ENCODE data around the gene TRIP6.
A peak's percentile ranks its signal among the peaks of the same experiment; 100 is the strongest.

Gene TRIP6

DNA sequence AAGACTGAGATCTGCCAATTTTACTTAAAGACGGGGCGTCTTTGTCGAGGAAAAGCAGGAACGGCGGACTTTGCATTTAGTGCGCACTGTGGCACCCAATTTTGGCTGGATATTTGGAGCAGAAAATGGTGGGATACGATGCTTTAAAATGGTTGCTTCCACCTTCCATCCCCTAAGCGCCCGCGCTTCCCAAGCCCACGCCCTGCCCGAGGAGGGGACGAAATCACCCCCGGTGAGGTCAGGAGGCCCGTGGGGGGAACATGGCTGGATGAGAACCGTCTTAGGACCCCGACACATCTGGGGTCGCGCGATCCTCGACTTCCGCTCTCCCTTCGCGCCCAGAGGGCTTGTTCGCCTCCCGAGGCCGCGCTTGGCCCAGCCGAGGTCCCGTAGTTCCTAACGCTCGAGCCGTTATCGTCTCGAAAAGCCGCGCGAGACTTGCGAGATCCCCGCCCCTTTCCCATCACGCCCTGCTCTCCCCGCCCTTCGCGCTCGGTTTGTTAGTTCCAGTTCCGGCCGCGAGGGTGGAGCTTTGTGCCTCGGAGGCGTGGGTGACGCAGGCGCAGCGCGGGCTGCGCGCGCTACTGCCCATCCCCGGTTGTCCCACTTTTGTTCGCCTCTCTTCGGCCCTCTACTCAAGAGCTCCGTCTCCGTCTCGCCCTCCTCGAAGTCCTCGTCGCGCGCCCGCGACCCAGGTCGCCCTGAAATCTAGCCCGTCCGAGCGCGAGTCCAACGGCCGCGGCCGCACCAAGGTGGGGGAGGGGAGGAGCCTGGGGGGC lies 7.6 kb downstream of the TRIP6 start, which contains the start of gene SRRT (continued):
- TF ChIP-seq SCRT1 (tag by site-specific recombination; IDR thresholded peaks at IDR 0.05; ENCODE audit: borderline replicate concordance), result no peak
- TF ChIP-seq ZNF837 (tag by site-specific recombination; IDR thresholded peaks at IDR 0.05), result no peak
- no peak for TF ChIP-seq ZNF544 (tag by site-specific recombination; IDR thresholded peaks at IDR 0.05)
- TF ChIP-seq SALL2 (tag by site-specific recombination; IDR thresholded peaks at IDR 0.05; ENCODE audit: borderline replicate concordance), result no peak
- TF ChIP-seq GLI2 (tag by site-specific recombination; IDR thresholded peaks at IDR 0.05; ENCODE audit: borderline replicate concordance, low read depth), result no peak
- no peak for TF ChIP-seq TCF7L2 (IDR thresholded peaks at IDR 0.05; ENCODE audit: borderline replicate concordance, low read depth, low read length)
- no peak; the same call in 1 of the 2 replicates for TF ChIP-seq OSR2 (tag by site-specific recombination; IDR thresholded peaks at IDR 0.05)
- TF ChIP-seq ZSCAN23 (tag by site-specific recombination; IDR thresholded peaks at IDR 0.05), result no peak
- TF ChIP-seq, protein P1, sequence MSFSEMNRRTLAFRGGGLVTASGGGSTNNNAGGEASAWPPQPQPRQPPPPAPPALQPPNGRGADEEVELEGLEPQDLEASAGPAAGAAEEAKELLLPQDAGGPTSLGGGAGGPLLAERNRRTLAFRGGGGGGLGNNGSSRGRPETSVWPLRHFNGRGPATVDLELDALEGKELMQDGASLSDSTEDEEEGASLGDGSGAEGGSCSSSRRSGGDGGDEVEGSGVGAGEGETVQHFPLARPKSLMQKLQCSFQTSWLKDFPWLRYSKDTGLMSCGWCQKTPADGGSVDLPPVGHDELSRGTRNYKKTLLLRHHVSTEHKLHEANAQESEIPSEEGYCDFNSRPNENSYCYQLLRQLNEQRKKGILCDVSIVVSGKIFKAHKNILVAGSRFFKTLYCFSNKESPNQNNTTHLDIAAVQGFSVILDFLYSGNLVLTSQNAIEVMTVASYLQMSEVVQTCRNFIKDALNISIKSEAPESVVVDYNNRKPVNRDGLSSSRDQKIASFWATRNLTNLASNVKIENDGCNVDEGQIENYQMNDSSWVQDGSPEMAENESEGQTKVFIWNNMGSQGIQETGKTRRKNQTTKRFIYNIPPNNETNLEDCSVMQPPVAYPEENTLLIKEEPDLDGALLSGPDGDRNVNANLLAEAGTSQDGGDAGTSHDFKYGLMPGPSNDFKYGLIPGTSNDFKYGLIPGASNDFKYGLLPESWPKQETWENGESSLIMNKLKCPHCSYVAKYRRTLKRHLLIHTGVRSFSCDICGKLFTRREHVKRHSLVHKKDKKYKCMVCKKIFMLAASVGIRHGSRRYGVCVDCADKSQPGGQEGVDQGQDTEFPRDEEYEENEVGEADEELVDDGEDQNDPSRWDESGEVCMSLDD (tag by site-specific recombination; IDR thresholded peaks at IDR 0.05), result peak; percentile 88
- TF ChIP-seq, protein P2, sequence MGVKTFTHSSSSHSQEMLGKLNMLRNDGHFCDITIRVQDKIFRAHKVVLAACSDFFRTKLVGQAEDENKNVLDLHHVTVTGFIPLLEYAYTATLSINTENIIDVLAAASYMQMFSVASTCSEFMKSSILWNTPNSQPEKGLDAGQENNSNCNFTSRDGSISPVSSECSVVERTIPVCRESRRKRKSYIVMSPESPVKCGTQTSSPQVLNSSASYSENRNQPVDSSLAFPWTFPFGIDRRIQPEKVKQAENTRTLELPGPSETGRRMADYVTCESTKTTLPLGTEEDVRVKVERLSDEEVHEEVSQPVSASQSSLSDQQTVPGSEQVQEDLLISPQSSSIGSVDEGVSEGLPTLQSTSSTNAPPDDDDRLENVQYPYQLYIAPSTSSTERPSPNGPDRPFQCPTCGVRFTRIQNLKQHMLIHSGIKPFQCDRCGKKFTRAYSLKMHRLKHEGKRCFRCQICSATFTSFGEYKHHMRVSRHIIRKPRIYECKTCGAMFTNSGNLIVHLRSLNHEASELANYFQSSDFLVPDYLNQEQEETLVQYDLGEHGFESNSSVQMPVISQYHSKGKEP (tag by site-specific recombination; IDR thresholded peaks at IDR 0.05), result no peak
- TF ChIP-seq ZNF747 (tag by site-specific recombination; IDR thresholded peaks at IDR 0.05), result no peak
- TF ChIP-seq, protein P3, sequence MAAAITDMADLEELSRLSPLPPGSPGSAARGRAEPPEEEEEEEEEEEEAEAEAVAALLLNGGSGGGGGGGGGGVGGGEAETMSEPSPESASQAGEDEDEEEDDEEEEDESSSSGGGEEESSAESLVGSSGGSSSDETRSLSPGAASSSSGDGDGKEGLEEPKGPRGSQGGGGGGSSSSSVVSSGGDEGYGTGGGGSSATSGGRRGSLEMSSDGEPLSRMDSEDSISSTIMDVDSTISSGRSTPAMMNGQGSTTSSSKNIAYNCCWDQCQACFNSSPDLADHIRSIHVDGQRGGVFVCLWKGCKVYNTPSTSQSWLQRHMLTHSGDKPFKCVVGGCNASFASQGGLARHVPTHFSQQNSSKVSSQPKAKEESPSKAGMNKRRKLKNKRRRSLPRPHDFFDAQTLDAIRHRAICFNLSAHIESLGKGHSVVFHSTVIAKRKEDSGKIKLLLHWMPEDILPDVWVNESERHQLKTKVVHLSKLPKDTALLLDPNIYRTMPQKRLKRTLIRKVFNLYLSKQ (tag by site-specific recombination; IDR thresholded peaks at IDR 0.05; ENCODE audit: borderline replicate concordance), result no peak
- TF ChIP-seq ZNF2 (tag by site-specific recombination; IDR thresholded peaks at IDR 0.05), result peak; percentile 88; the same call in 1 of the 2 replicates
- TF ChIP-seq, protein P4, sequence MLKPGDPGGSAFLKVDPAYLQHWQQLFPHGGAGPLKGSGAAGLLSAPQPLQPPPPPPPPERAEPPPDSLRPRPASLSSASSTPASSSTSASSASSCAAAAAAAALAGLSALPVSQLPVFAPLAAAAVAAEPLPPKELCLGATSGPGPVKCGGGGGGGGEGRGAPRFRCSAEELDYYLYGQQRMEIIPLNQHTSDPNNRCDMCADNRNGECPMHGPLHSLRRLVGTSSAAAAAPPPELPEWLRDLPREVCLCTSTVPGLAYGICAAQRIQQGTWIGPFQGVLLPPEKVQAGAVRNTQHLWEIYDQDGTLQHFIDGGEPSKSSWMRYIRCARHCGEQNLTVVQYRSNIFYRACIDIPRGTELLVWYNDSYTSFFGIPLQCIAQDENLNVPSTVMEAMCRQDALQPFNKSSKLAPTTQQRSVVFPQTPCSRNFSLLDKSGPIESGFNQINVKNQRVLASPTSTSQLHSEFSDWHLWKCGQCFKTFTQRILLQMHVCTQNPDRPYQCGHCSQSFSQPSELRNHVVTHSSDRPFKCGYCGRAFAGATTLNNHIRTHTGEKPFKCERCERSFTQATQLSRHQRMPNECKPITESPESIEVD (tag by site-specific recombination; IDR thresholded peaks at IDR 0.05), result no peak
- no peak for TF ChIP-seq ZNF623 (tag by site-specific recombination; IDR thresholded peaks at IDR 0.05)
- TF ChIP-seq ZNF169 (tag by site-specific recombination; IDR thresholded peaks at IDR 0.05), result no peak
- no peak for TF ChIP-seq ZNF555 (tag by site-specific recombination; conservative IDR thresholded peaks at IDR 0.05)
- TF ChIP-seq GLIS2 (tag by site-specific recombination; IDR thresholded peaks at IDR 0.05), result no peak; the same call in 1 of the 2 replicates
- no peak for TF ChIP-seq ZNF146 (tag by site-specific recombination; IDR thresholded peaks at IDR 0.05)
- TF ChIP-seq, protein P5, sequence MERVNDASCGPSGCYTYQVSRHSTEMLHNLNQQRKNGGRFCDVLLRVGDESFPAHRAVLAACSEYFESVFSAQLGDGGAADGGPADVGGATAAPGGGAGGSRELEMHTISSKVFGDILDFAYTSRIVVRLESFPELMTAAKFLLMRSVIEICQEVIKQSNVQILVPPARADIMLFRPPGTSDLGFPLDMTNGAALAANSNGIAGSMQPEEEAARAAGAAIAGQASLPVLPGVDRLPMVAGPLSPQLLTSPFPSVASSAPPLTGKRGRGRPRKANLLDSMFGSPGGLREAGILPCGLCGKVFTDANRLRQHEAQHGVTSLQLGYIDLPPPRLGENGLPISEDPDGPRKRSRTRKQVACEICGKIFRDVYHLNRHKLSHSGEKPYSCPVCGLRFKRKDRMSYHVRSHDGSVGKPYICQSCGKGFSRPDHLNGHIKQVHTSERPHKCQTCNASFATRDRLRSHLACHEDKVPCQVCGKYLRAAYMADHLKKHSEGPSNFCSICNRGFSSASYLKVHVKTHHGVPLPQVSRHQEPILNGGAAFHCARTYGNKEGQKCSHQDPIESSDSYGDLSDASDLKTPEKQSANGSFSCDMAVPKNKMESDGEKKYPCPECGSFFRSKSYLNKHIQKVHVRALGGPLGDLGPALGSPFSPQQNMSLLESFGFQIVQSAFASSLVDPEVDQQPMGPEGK (tag by site-specific recombination; IDR thresholded peaks at IDR 0.05), result peak; percentile 73
- no peak for TF ChIP-seq ZNF114 (tag by site-specific recombination; IDR thresholded peaks at IDR 0.05)
- TF ChIP-seq ZXDB (tag by site-specific recombination; IDR thresholded peaks at IDR 0.05), result peak; percentile 90
- peak; percentile 44; the same call in 1 of the 2 replicates for TF ChIP-seq KLF7 (tag by site-specific recombination; IDR thresholded peaks at IDR 0.05; ENCODE audit: borderline replicate concordance)
- TF ChIP-seq, protein P6, sequence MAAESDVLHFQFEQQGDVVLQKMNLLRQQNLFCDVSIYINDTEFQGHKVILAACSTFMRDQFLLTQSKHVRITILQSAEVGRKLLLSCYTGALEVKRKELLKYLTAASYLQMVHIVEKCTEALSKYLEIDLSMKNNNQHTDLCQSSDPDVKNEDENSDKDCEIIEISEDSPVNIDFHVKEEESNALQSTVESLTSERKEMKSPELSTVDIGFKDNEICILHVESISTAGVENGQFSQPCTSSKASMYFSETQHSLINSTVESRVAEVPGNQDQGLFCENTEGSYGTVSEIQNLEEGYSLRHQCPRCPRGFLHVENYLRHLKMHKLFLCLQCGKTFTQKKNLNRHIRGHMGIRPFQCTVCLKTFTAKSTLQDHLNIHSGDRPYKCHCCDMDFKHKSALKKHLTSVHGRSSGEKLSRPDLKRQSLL (tag by site-specific recombination; IDR thresholded peaks at IDR 0.05), result peak; percentile 86
- TF ChIP-seq, protein P7, sequence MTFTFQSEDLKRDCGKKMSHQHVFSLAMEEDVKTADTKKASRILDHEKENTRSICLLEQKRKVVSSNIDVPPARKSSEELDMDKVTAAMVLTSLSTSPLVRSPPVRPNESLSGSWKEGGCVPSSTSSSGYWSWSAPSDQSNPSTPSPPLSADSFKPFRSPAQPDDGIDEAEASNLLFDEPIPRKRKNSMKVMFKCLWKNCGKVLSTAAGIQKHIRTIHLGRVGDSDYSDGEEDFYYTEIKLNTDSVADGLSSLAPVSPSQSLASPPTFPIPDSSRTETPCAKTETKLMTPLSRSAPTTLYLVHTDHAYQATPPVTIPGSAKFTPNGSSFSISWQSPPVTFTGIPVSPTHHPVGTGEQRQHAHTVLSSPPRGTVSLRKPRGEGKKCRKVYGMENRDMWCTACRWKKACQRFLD (tag by site-specific recombination; IDR thresholded peaks at IDR 0.05), result no peak
